Chondrocyte (in vitro differentiated cells): Measurements from ENCODE around the gene PDCD4. TPM values are rescaled to one million over a fixed set of nuclear protein-coding genes. Genes with fewer than 3 reads are reported as not detected.

Experiments
- DNase-seq: peaks from one replicate; pipeline ENCODE4 v3.0.0; 2021; ENCODE audit warnings: mixed read lengths, low spot score
- H3K27ac Mint-ChIP-seq: one replicate; pipeline ENCODE4 v1.8.0; 2021; ENCODE audit warnings: mild to moderate bottlenecking, moderate library complexity, mixed read lengths; ENCODE audit not compliant: unreplicated experiment
- H3K27me3 Mint-ChIP-seq: 2 replicates; pipeline ENCODE4 v1.8.0; 2021; ENCODE audit warnings: low read depth, mixed read lengths
- H3K36me3 Mint-ChIP-seq: 2 replicates; pipeline ENCODE4 v1.8.0; 2021; ENCODE audit warnings: low read depth, mixed read lengths
- H3K4me1 Mint-ChIP-seq: 2 replicates; pipeline ENCODE4 v1.8.0; 2021; ENCODE audit warnings: low read depth, mild to moderate bottlenecking, mixed read lengths
- H3K4me3 Mint-ChIP-seq: one replicate; pipeline ENCODE4 v1.8.0; 2021; ENCODE audit warnings: mild to moderate bottlenecking, moderate library complexity, mixed read lengths; ENCODE audit not compliant: unreplicated experiment
- H3K9me3 Mint-ChIP-seq: 2 replicates; pipeline ENCODE4 v1.8.0; 2021; ENCODE audit warnings: low read depth, mixed read lengths
- total RNA-seq: library from RNA; stranded (reverse); gene quantifications from 3 replicates; pipeline ENCODE4 v1.2.1, GENCODE V29; 2021
- TF ChIP-seq, protein P1 (sequence below): fragments of 200-600 bp; sonication (generic); IDR thresholded peaks from 2 replicates; pipeline ENCODE4 v1.5.0; 2021; ENCODE audit warnings: antibody characterized with exemption, mild to moderate bottlenecking, moderate library complexity

Gene PDCD4
- total RNA-seq, 1 donor from 2014 or later: 80.3 TPM

DNA sequence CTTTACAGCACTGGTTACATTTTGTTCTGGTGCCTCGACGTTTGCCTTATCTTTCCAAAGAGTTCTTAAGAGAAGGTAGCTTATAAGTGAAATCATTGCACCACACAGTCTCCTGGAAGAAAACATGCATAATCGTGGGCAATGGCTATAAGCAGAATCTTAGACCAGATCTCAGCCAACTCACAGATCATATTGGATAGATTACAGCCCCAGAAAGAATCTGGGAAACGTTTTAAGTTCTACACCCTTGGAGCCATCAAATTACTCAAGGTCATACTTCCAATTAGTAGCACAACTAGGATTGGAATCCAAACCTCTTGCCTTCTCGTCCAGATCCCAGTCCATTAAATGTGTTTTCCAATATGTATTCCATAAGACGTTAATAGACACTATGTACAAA lies 8.8 kb upstream of the PDCD4 start:
- TF ChIP-seq, protein P1, sequence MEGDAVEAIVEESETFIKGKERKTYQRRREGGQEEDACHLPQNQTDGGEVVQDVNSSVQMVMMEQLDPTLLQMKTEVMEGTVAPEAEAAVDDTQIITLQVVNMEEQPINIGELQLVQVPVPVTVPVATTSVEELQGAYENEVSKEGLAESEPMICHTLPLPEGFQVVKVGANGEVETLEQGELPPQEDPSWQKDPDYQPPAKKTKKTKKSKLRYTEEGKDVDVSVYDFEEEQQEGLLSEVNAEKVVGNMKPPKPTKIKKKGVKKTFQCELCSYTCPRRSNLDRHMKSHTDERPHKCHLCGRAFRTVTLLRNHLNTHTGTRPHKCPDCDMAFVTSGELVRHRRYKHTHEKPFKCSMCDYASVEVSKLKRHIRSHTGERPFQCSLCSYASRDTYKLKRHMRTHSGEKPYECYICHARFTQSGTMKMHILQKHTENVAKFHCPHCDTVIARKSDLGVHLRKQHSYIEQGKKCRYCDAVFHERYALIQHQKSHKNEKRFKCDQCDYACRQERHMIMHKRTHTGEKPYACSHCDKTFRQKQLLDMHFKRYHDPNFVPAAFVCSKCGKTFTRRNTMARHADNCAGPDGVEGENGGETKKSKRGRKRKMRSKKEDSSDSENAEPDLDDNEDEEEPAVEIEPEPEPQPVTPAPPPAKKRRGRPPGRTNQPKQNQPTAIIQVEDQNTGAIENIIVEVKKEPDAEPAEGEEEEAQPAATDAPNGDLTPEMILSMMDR: no peak
- Mint-ChIP-seq H3K4me1 (peaks cover 52% of the 10 kb centered on the region), H3K27me3 (no peaks in the 10 kb centered on the region), H3K36me3 (no peaks in the 10 kb centered on the region), H3K9me3 (no peaks in the 10 kb centered on the region), H3K27ac (no peak overlapping the region), H3K4me3 (no peak overlapping the region)
- DNase-seq: no peak

DNA sequence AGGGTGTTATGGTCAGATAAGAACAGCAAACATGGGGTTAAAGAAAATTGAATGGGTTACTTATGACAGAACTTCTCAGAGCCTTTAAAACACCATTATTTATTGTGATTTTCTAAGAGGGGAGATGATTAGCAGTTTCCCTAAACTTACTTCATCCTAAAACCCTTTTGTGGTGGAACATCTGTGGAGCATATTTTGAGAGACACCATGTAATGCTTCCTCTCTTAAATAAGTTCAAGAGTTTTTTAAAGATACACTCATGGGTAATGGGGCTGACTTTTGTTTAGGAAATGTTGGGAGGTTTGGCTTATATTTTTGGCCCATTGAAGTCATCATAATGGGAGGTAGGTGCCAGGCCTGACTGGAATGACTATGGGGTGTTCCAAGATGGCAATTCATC lies 8.4 kb upstream of the PDCD4 start:
- no peaks in the 10 kb centered on the region for H3K9me3 Mint-ChIP-seq
- no peak overlapping the region for H3K27ac Mint-ChIP-seq
- H3K4me3 Mint-ChIP-seq: no peak overlapping the region
- TF ChIP-seq, protein P1: no peak
- no peaks in the 10 kb centered on the region for H3K36me3 Mint-ChIP-seq
- no peaks in the 10 kb centered on the region for H3K27me3 Mint-ChIP-seq
- peaks cover 56% of the 10 kb centered on the region for H3K4me1 Mint-ChIP-seq
- no peak for DNase-seq

DNA sequence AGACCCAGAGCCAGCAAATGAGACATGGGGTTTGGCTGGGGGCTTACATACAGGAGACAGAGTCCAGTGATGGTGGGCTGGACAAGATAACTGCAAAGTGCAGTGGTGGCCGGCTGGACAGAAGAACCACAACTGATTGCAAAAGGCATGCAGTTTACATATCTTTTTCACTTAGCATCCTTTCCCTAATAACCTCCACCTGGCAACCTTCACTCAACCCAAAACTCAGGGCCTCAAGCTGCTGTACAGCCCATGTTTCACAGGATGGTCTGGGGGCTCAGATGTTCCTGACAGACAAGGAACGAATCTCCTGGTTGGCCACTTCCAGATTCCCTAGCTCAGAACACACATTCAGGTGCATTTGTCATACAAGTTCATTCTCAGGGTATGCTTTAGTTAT lies 7.8 kb upstream of the PDCD4 start:
- H3K4me3 Mint-ChIP-seq: no peak overlapping the region
- H3K9me3 Mint-ChIP-seq: no peaks in the 10 kb centered on the region
- TF ChIP-seq, protein P1: no peak
- no peak for DNase-seq
- H3K36me3 Mint-ChIP-seq: no peaks in the 10 kb centered on the region
- H3K27ac Mint-ChIP-seq: no peak overlapping the region
- H3K27me3 Mint-ChIP-seq: no peaks in the 10 kb centered on the region
- H3K4me1 Mint-ChIP-seq: peaks cover 58% of the 10 kb centered on the region

DNA sequence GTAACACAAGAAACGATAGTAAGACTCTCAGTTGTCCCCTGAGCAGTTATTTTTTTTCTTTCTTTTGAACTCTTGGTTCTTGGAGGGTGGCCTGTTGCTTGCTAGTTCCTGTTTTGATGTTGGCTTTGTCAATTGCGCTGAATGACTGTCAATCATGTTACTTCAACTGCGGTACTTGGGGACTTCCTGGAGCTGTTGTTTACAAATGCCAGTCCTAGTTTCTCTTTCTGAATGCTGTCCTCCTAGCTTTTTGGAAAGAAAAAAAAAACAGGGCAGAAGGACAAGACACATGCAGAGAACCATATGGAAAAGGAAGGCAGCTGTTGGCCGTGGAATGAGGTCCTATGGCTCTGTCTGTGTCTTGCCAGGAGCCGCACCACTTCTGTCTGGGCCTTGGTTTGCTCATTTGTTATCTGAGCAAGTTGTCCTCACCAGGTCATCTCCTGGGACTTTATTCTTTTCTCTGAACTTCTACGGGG lies 7.0 kb upstream of the PDCD4 start:
- TF ChIP-seq, protein P1: no peak
- Mint-ChIP-seq H3K9me3 (no peaks in the 10 kb centered on the region), H3K4me1 (peaks cover 53% of the 10 kb centered on the region), H3K27ac (peak overlapping the region; percentile 74), H3K4me3 (no peak overlapping the region), H3K27me3 (no peaks in the 10 kb centered on the region), H3K36me3 (no peaks in the 10 kb centered on the region)
- DNase-seq: no peak

DNA sequence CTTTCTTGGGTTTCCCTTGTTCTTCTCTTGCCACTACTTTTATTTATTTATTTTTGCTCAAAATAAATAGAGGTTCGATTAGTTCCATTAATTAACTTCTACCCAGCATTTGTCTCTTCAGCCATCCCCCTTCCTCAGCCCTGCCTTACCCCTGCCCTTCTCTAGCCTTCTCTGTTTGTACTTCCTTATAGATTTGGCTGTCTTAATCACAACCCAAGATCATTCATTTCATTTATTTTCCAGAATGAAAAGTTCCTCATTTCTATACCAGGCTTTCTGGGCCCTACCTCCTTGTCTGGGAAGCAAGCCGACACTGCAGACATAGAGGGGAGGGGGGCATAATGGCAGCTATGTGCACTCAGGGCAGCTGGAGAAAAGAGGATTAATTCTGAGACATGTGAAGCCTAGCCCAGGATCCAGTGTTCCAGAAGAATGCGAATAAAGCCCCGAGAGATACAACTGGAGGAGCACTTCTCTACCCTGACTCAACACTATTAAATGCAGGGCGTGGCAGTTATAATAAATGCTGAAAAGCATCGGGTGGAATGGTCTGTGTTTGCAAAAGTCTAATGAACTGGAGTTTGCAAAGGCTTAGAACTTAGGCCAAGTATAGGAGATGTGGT lies 6.4 kb upstream of the PDCD4 start:
- H3K27ac Mint-ChIP-seq: peak overlapping the region; percentile 74
- no peaks in the 10 kb centered on the region for H3K27me3 Mint-ChIP-seq
- H3K4me3 Mint-ChIP-seq: no peak overlapping the region
- DNase-seq: no peak
- peaks cover 51% of the 10 kb centered on the region for H3K4me1 Mint-ChIP-seq
- no peaks in the 10 kb centered on the region for H3K9me3 Mint-ChIP-seq
- H3K36me3 Mint-ChIP-seq: no peaks in the 10 kb centered on the region
- TF ChIP-seq, protein P1: no peak
